ENCODE results near the gene UPB1.

- no peak for TF ChIP-seq POLR2A (IDR thresholded peaks at IDR 0.05)
- TF ChIP-seq, protein P1, sequence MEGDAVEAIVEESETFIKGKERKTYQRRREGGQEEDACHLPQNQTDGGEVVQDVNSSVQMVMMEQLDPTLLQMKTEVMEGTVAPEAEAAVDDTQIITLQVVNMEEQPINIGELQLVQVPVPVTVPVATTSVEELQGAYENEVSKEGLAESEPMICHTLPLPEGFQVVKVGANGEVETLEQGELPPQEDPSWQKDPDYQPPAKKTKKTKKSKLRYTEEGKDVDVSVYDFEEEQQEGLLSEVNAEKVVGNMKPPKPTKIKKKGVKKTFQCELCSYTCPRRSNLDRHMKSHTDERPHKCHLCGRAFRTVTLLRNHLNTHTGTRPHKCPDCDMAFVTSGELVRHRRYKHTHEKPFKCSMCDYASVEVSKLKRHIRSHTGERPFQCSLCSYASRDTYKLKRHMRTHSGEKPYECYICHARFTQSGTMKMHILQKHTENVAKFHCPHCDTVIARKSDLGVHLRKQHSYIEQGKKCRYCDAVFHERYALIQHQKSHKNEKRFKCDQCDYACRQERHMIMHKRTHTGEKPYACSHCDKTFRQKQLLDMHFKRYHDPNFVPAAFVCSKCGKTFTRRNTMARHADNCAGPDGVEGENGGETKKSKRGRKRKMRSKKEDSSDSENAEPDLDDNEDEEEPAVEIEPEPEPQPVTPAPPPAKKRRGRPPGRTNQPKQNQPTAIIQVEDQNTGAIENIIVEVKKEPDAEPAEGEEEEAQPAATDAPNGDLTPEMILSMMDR (IDR thresholded peaks at IDR 0.05) = no peak
Measured at GRCh38 chr22:24474649-24475255, 20.4 kb upstream of the UPB1 start.

Measured in prostate gland (tissue), 2 donors.